ENCODE results near the gene DLST.

Gene DLST

GRCh38 chr14:74936731-74937130, 55.0 kb downstream of the DLST start:
- no peak for TF ChIP-seq ZC3H10 (CRISPR knock-in tag; IDR thresholded peaks at IDR 0.05)
- TF ChIP-seq POU6F1 (CRISPR knock-in tag; IDR thresholded peaks at IDR 0.05; ENCODE audit: borderline replicate concordance, low read depth), result no peak
- no peak for TF ChIP-seq CSRNP3 (CRISPR knock-in tag; IDR thresholded peaks at IDR 0.05)
- TF ChIP-seq ZFP30 (CRISPR knock-in tag; IDR thresholded peaks at IDR 0.05), result no peak
- no peak for TF ChIP-seq ZFP3 (CRISPR knock-in tag; IDR thresholded peaks at IDR 0.05)
- no peak for TF ChIP-seq RARB (CRISPR knock-in tag; IDR thresholded peaks at IDR 0.05)
- TF ChIP-seq TCF4 (CRISPR knock-in tag; IDR thresholded peaks at IDR 0.05; ENCODE audit: borderline replicate concordance), result no peak
- TF ChIP-seq PPARA (CRISPR knock-in tag; IDR thresholded peaks at IDR 0.05; ENCODE audit: borderline replicate concordance), result no peak
- TF ChIP-seq ZNF565 (CRISPR knock-in tag; conservative IDR thresholded peaks at IDR 0.05; ENCODE audit: low read depth), result no peak
- no peak for TF ChIP-seq SNAI2 (CRISPR knock-in tag; IDR thresholded peaks at IDR 0.05)
- no peak for ATAC-seq

GRCh38 chr14:74937171-74937570, 55.5 kb downstream of the DLST start:
- no peak for ATAC-seq
- TF ChIP-seq ESRRG (CRISPR knock-in tag; IDR thresholded peaks at IDR 0.05) (no peak), ISL1 (CRISPR knock-in tag; IDR thresholded peaks at IDR 0.05) (no peak), BACH2 (CRISPR knock-in tag; IDR thresholded peaks at IDR 0.05; ENCODE audit: borderline replicate concordance) (no peak), PPARA (CRISPR knock-in tag; IDR thresholded peaks at IDR 0.05; ENCODE audit: borderline replicate concordance) (no peak), TSHZ2 (CRISPR knock-in tag; IDR thresholded peaks at IDR 0.05) (no peak), ZFP3 (CRISPR knock-in tag; IDR thresholded peaks at IDR 0.05) (no peak), OSR1 (CRISPR knock-in tag; IDR thresholded peaks at IDR 0.05) (no peak), CREB5 (CRISPR knock-in tag; IDR thresholded peaks at IDR 0.05; ENCODE audit: low read depth) (no peak), ZNF70 (CRISPR knock-in tag; IDR thresholded peaks at IDR 0.05) (no peak), CSRNP3 (CRISPR knock-in tag; IDR thresholded peaks at IDR 0.05) (no peak), ARNTL (CRISPR knock-in tag; IDR thresholded peaks at IDR 0.05; ENCODE audit: borderline replicate concordance, low read depth) (no peak)

GRCh38 chr14:74938531-74939495, 57.1 kb downstream of the DLST start:
- ATAC-seq, result no peak
- TF ChIP-seq ZNF565 (CRISPR knock-in tag; conservative IDR thresholded peaks at IDR 0.05; ENCODE audit: low read depth), result no peak
- TF ChIP-seq ZNF8 (CRISPR knock-in tag; IDR thresholded peaks at IDR 0.05), result no peak
- no peak for TF ChIP-seq ISL1 (CRISPR knock-in tag; IDR thresholded peaks at IDR 0.05)
- no peak for TF ChIP-seq ESRRG (CRISPR knock-in tag; IDR thresholded peaks at IDR 0.05)
- TF ChIP-seq PATZ1 (CRISPR knock-in tag; IDR thresholded peaks at IDR 0.05; ENCODE audit: borderline replicate concordance), result no peak
- TF ChIP-seq SNAI2 (CRISPR knock-in tag; IDR thresholded peaks at IDR 0.05), result no peak
- no peak for TF ChIP-seq CSDC2 (CRISPR knock-in tag; IDR thresholded peaks at IDR 0.05)
- no peak for TF ChIP-seq ZFP3 (CRISPR knock-in tag; IDR thresholded peaks at IDR 0.05)
- no peak for TF ChIP-seq ZNF70 (CRISPR knock-in tag; IDR thresholded peaks at IDR 0.05)
- TF ChIP-seq OSR1 (CRISPR knock-in tag; IDR thresholded peaks at IDR 0.05), result no peak
- TF ChIP-seq GLIS3 (CRISPR knock-in tag; IDR thresholded peaks at IDR 0.05), result no peak
- no peak for TF ChIP-seq ZFP30 (CRISPR knock-in tag; IDR thresholded peaks at IDR 0.05)
- no peak for TF ChIP-seq POU6F1 (CRISPR knock-in tag; IDR thresholded peaks at IDR 0.05; ENCODE audit: borderline replicate concordance, low read depth)

All from SK-N-SH treated with all-trans-retinoic acid at 6 μM for 48 hours (cell line).